K562 (cell line): ENCODE measurements around the gene WTIP. TPM values are rescaled to one million over a fixed set of nuclear protein-coding genes. Genes with fewer than 3 reads are reported as not detected.

Source experiments
- ATAC-seq: fragments of 200-7000 bp; cut with Tn5 transposase; 3 replicates; pipeline ENCODE4 v1.9.1; 2020; ENCODE audit warnings: moderate library complexity
- BruUV-seq: library from RNA; stranded (reverse); fragments of 400-500 nt; replicated peaks from 2 replicates; lab custom pipeline; 2021; lab: Mats Ljungman, UMichigan
- CTCF ChIA-PET: fragments of 300-600 bp; formaldehyde crosslinking; extraction: SDS; loops from one replicate; lab custom pipeline; 2021; ENCODE audit warnings: low intra/inter-chr PET ratio; lab: Yijun Ruan, JAX
- POLR2A ChIA-PET: fragments of 300-600, 350-650 bp; sonication (Branson Sonifier 250); formaldehyde crosslinking; extraction: SDS; loops from one replicate; lab custom pipeline; 2021; ENCODE audit warnings: antibody characterized with exemption, inconsistent platforms; lab: Yijun Ruan, JAX
- DNase-seq, 4 experiments: peaks; one replicate each; pipeline versions ENCODE4 v3.0.0 to v3.0.0-alpha.2; 2011 to 2018; ENCODE audit warnings: low spot score in 3 of 4, mixed read lengths in 3 of 4; ENCODE audit errors: extremely low read depth in 1 of 4
- FAIRE-seq: peaks from 2 replicates; lab custom pipeline; 2011; peaks lifted over from hg19 to GRCh38; lab: Jason Lieb, UNC
- H2AFZ ChIP-seq: 2 replicates; pipeline ENCODE4 v1.6.0; 2011; ENCODE audit warnings: low read depth, low read length, control low read depth, inconsistent platforms
- H3K27ac ChIP-seq: fragments of 200-600 bp; 3 replicates; pipeline ENCODE4 v1.8.0; 2011; ENCODE audit warnings: low read depth, mild to moderate bottlenecking, control low read depth, inconsistent platforms, low read length, moderate library complexity, mixed read lengths; ENCODE audit errors: extremely low read depth
- H3K27me3 ChIP-seq, 2 experiments: fragments of 300-600 bp in 1 of 2; 2 replicates in 1 of 2; 3 replicates in 1 of 2; pipeline versions ENCODE4 v1.6.0 to v1.8.0; 2011; ENCODE audit warnings: inconsistent platforms in 2 of 2, low read length in 2 of 2, mild to moderate bottlenecking in 1 of 2, mixed read lengths in 1 of 2, moderate library complexity in 1 of 2; ENCODE audit not compliant: control insufficient read depth in 2 of 2, insufficient read depth in 2 of 2
- H3K36me3 ChIP-seq: fragments of 300-600 bp; 3 replicates; pipeline ENCODE4 v1.8.0; 2011; ENCODE audit warnings: mild to moderate bottlenecking, low read length, inconsistent platforms; ENCODE audit not compliant: control insufficient read depth, insufficient read depth
- H3K4me1 ChIP-seq, 2 experiments: fragments of 200-600 bp in 1 of 2; replicated peaks in 1 of 2; 2 replicates in 1 of 2; 3 replicates in 1 of 2; pipeline versions ENCODE4 v1.5.1 to v1.8.0; 2011; ENCODE audit warnings: inconsistent platforms in 2 of 2, low read length in 2 of 2, mild to moderate bottlenecking in 1 of 2, mixed read lengths in 1 of 2, moderate library complexity in 1 of 2; ENCODE audit not compliant: control insufficient read depth in 2 of 2, insufficient read depth in 2 of 2
- H3K4me2 ChIP-seq: 2 replicates; pipeline ENCODE4 v1.6.1; 2011; ENCODE audit warnings: low read length, control low read depth, inconsistent platforms, mixed read lengths; ENCODE audit not compliant: insufficient read depth
- H3K4me3 ChIP-seq: fragments of 200-600 bp; sonication (generic), shearing (Covaris generic); 2 replicates; pipeline ENCODE4 v1.5.1; 2016; ENCODE audit warnings: control low read depth, inconsistent platforms
- H3K79me2 ChIP-seq: fragments of 200-600 bp; 3 replicates; pipeline ENCODE4 v1.8.0; 2011; ENCODE audit warnings: low read length, inconsistent platforms; ENCODE audit not compliant: control insufficient read depth, insufficient read depth
- H3K9ac ChIP-seq, 2 experiments: 2 replicates each; pipeline versions ENCODE4 v1.6.0 to v1.6.1; 2011; ENCODE audit warnings: low read depth in 2 of 2, low read length in 2 of 2, control low read depth in 1 of 2, inconsistent platforms in 1 of 2, mild to moderate bottlenecking in 1 of 2, mixed read lengths in 1 of 2; ENCODE audit not compliant: insufficient read depth in 1 of 2
- H3K9me1 ChIP-seq: one replicate; pipeline ENCODE4 v1.6.0; 2011; ENCODE audit warnings: inconsistent platforms, mild to moderate bottlenecking, low read length, moderate library complexity; ENCODE audit not compliant: control insufficient read depth, insufficient read depth
- H3K9me3 ChIP-seq: replicated peaks from 2 replicates; pipeline ENCODE4 v1.5.1; 2011; ENCODE audit warnings: low read depth, low read length, inconsistent platforms; ENCODE audit not compliant: control insufficient read depth, insufficient read depth
- H4K20me1 ChIP-seq: replicated peaks from 2 replicates; pipeline ENCODE4 v1.6.1; 2011; ENCODE audit warnings: low read length, inconsistent platforms, mixed read lengths; ENCODE audit not compliant: control insufficient read depth, insufficient read depth
- HNRNPL ChIP-seq: fragments of 200-400 bp; formaldehyde crosslinking; IDR thresholded peaks from 2 replicates; pipeline ENCODE4 v1.6.1; 2017; ENCODE audit warnings: low read depth, mild to moderate bottlenecking, low read length
- POLR2AphosphoS5 ChIP-seq: IDR thresholded peaks from 2 replicates; pipeline ENCODE4 v1.6.1; 2011; ENCODE audit warnings: mild to moderate bottlenecking, low read depth, low read length, moderate library complexity; ENCODE audit not compliant: control insufficient read depth, insufficient read depth
- RAD51 ChIP-seq: fragments of 450-650 bp; IDR thresholded peaks from 2 replicates; pipeline ENCODE4 v1.7.1; 2016; ENCODE audit warnings: low read depth, mild to moderate bottlenecking, borderline replicate concordance
- ZNF174 ChIP-seq: fragments of 250-450 bp; sonication (Bioruptor Pico); IDR thresholded peaks from 2 replicates; pipeline ENCODE4 v1.4.0; 2020; ENCODE audit warnings: mild to moderate bottlenecking
- ZNF445 ChIP-seq: fragments of 250-450 bp; sonication (Bioruptor Pico); IDR thresholded peaks from 2 replicates; pipeline ENCODE4 v1.4.0; 2020; ENCODE audit warnings: low read depth, mild to moderate bottlenecking, moderate library complexity
- ZNF644 ChIP-seq: fragments of 200-800 bp; sonication (Bioruptor generic); IDR thresholded peaks from 2 replicates; pipeline ENCODE4 v1.6.1; 2016; ENCODE audit warnings: low read depth, missing genetic modification characterization, missing compliant biosample characterization
- WGBS: fragments of 100-300 bp; shearing (Covaris generic); methylation state at CpG from one replicate; pipeline ENCODE4 v1.1.6; 2016; ENCODE audit warnings: low coverage, mixed read lengths; ENCODE audit not compliant: insufficient coverage; ENCODE audit errors: missing lambda C conversion rate; 5-methylcytosine and 5-hydroxymethylcytosine counted together
- in situ Hi-C: fragments of 300-500 bp; cut with MboI; formaldehyde crosslinking; loops from 4 replicates; pipeline ENCODE4 v1.15.0; 2018; ENCODE audit warnings: inconsistent platforms, mixed read lengths
- intact Hi-C: fragments of 100-400 bp; cut with micrococcal nuclease; formaldehyde crosslinking; loops from 2 replicates; pipeline ENCODE4 v1.14.2; 2022
- polyA plus RNA-seq, 8 experiments: library from polyadenylated mRNA; depleted of rRNA in 4 of 8; stranded (reverse) in 5 of 8; unstranded in 3 of 8; fragments of >200 nt; fragmentation: Nextera tagmentation in 2 of 8; fragmentation: Illumina TruSeq in 1 of 8; extraction: Ambion mirVana in 2 of 8; extraction: Trizol in 1 of 8; gene quantifications; 2 replicates each; pipeline versions ENCODE4 v1.2.1 to v1.2.3, GENCODE V29; 2011 to 2014; ENCODE audit warnings: inconsistent platforms in 1 of 8, missing spikeins in 1 of 8
- total RNA-seq, 7 experiments: library from RNA; depleted of rRNA in 6 of 7; stranded (reverse); fragments of >200 nt in 6 of 7; fragmentation: Illumina TruSeq in 2 of 7; extraction: Trizol in 2 of 7; gene quantifications; 2 replicates each; pipeline versions ENCODE4 v1.2.1 to v1.2.3, GENCODE V29; 2011 to 2021; ENCODE audit warnings: low replicate concordance in 1 of 7
- TF ChIP-seq, protein P1 (sequence below): sonication (generic); formaldehyde crosslinking; IDR thresholded peaks from 2 replicates; pipeline ENCODE4 v1.8.0; 2022; ENCODE audit warnings: mild to moderate bottlenecking, missing genetic modification reagents
- TF ChIP-seq, protein P2 (sequence below): sonication (generic); formaldehyde crosslinking; IDR thresholded peaks from 2 replicates; pipeline ENCODE4 v1.8.1; 2023; ENCODE audit warnings: mild to moderate bottlenecking, missing genetic modification reagents
- TF ChIP-seq, protein P3 (sequence below): fragments of 450-650 bp; IDR thresholded peaks from 2 replicates; pipeline ENCODE4 v1.6.1; 2016; ENCODE audit warnings: missing biosample characterization, missing genetic modification characterization

The WTIP gene
- total and polyA plus RNA-seq, 9 of the 15 experiments (the other 6 are each of a cell fraction or from before 2014, with no cell fraction given): under 0.01 to 0.54 (median 0.27) TPM; not detected in 1

DNA sequence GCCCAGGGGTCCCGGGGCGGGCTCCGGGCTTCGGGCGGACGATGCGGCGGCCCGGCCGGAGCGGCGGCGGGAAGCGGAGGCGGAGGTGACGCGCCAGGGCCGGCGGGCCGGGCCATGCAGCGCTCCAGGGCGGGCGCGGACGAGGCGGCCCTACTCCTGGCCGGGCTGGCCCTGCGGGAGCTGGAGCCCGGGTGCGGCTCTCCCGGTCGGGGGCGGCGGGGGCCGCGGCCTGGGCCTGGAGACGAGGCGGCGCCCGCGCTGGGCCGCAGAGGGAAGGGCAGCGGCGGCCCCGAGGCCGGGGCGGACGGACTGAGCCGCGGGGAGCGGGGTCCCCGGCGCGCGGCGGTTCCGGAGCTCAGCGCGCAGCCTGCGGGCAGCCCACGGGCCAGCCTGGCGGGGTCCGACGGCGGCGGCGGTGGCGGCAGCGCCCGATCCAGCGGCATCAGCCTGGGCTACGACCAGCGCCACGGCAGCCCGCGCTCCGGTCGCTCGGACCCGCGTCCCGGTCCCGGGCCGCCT lies 362 bp downstream of the WTIP start (continued):
- TF ChIP-seq, protein P1, sequence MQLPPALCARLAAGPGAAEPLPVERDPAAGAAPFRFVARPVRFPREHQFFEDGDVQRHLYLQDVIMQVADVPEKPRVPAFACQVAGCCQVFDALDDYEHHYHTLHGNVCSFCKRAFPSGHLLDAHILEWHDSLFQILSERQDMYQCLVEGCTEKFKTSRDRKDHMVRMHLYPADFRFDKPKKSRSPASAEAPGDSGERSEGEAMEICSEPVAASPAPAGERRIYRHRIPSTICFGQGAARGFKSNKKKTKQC (CRISPR knock-in tag): no peak
- TF ChIP-seq ZNF644 (tag) (no peak), ZNF445 (CRISPR knock-in tag) (no peak)
- TF ChIP-seq, protein P2, sequence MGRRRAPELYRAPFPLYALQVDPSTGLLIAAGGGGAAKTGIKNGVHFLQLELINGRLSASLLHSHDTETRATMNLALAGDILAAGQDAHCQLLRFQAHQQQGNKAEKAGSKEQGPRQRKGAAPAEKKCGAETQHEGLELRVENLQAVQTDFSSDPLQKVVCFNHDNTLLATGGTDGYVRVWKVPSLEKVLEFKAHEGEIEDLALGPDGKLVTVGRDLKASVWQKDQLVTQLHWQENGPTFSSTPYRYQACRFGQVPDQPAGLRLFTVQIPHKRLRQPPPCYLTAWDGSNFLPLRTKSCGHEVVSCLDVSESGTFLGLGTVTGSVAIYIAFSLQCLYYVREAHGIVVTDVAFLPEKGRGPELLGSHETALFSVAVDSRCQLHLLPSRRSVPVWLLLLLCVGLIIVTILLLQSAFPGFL (CRISPR knock-in tag): no peak
- TF ChIP-seq, all 486 proteins: peak for 0

DNA sequence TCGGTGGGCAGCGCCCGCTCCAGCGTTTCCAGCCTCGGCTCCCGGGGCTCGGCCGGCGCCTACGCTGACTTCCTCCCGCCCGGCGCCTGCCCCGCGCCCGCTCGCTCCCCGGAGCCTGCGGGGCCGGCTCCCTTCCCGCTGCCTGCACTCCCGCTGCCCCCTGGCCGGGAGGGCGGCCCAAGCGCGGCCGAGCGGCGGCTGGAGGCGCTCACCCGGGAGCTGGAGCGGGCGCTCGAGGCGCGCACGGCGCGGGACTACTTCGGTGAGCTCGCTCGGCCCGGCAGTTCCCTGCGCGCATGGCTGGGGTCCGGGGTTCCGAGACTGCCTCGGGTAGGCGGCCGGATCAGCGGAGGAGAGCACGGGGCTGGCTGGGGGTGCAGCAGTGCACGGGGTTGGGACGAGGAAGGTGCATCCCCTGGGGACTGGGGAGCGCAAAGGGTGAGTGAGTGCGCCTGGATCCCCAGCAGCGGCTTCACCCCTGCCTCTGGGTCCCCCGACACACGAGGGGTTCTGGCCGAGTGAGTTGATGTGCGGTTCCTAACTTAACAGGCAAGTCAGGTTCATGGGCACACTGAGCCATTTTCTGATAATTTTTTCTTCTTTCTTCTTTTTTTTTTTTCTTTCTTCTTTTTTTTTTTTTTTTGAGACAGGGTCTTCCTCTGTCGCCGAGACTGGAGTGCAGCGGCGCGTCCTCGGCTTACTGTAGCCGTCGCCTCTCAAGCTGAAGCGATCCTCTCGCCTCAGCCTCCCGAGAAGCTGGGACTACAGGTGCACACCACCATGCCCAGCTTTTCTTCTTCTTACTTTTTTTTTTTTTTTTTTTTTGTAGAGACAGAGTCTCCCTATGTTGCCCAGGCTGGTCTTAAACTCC lies 1.1 kb downstream of the WTIP start:
- Histone ChIP-seq H4K20me1 (no peaks in the 10 kb centered on the region), H3K9ac (no peak overlapping the region), H3K27ac (no peak overlapping the region), H3K27me3 (peaks cover 5 to 33% of the 10 kb centered on the region in 2 experiments; a peak in 3 of 5 replicates), H2AFZ (no peak overlapping the region), H3K79me2 (no peaks in the 10 kb centered on the region), H3K9me1 (no peaks in the 10 kb centered on the region), H3K4me3 (no peak overlapping the region), H3K4me1 (no peaks in the 10 kb centered on the region; a peak in 1 of 5 replicates), H3K36me3 (no peaks in the 10 kb centered on the region), H3K9me3 (no peaks in the 10 kb centered on the region), H3K4me2 (no peak overlapping the region)
- TF ChIP-seq ZNF174 (CRISPR knock-in tag): no peak
- TF ChIP-seq, protein P3, sequence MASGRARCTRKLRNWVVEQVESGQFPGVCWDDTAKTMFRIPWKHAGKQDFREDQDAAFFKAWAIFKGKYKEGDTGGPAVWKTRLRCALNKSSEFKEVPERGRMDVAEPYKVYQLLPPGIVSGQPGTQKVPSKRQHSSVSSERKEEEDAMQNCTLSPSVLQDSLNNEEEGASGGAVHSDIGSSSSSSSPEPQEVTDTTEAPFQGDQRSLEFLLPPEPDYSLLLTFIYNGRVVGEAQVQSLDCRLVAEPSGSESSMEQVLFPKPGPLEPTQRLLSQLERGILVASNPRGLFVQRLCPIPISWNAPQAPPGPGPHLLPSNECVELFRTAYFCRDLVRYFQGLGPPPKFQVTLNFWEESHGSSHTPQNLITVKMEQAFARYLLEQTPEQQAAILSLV (tag): no peak
- no peak for TF ChIP-seq HNRNPL
- no peak for TF ChIP-seq RAD51
- no peak for TF ChIP-seq POLR2AphosphoS5
- POLR2A ChIA-PET: interaction anchor here (0.6 kb wide), 1 partner anchor 45 kb away, joined by 3 read pairs; no protein-coding TSS in a partner anchor
- 74% methylated on average over 26 of the region's 72 CpGs for WGBS
- FAIRE-seq (no peak), ATAC-seq (no peak), DNase-seq (no peak)
- in situ Hi-C loops (no loop called here), intact Hi-C loops (no loop called here)
- CTCF ChIA-PET: no interaction called here
- BruUV-seq: no TSS peak
